K562 (cell line): ENCODE results near the gene HSF5. TPM values are rescaled to one million over a fixed set of nuclear protein-coding genes. Genes with fewer than 3 reads are reported as not detected.

ENCODE experiments used
- EHMT2 ChIP-seq: fragments of 450-650 bp; IDR thresholded peaks from 2 replicates; pipeline ENCODE4 v1.6.1; 2018; ENCODE audit warnings: antibody characterized with exemption
- IFI16 ChIP-seq: fragments of 250-450 bp; sonication (Bioruptor Pico); IDR thresholded peaks from 2 replicates; pipeline ENCODE4 v2.1.2; 2022; ENCODE audit warnings: mild to moderate bottlenecking, inconsistent platforms
- POLR2A ChIP-seq: fragments of 450-650 bp; conservative IDR thresholded peaks from 2 replicates; pipeline ENCODE4 v1.6.1; 2016
- PRMT5 ChIP-seq: sonication (generic); formaldehyde crosslinking; IDR thresholded peaks from 2 replicates; pipeline ENCODE4 v1.5.0; 2020; ENCODE audit warnings: missing genetic modification reagents
- PURB ChIP-seq: sonication (generic); formaldehyde crosslinking; IDR thresholded peaks from 2 replicates; pipeline ENCODE4 v1.9.0; 2021; ENCODE audit warnings: low read depth, mild to moderate bottlenecking, missing genetic modification reagents
- TBL1XR1 ChIP-seq, 2 experiments: IDR thresholded peaks; 2 replicates each; pipeline ENCODE4 v1.6.1; 2012; ENCODE audit warnings: improper control_type of control experiment in 2 of 2, low read length in 2 of 2, mild to moderate bottlenecking in 1 of 2
- TEAD2 ChIP-seq: fragments of 450-650 bp; IDR thresholded peaks from 2 replicates; pipeline ENCODE4 v1.6.1; 2016; ENCODE audit warnings: missing genetic modification characterization, control low read depth, missing compliant biosample characterization
- YY1 ChIP-seq, 3 experiments: IDR thresholded peaks; 2 replicates each; pipeline ENCODE4 v1.6.1; 2011; ENCODE audit warnings: low read length in 2 of 3, mild to moderate bottlenecking in 2 of 3, moderate library complexity in 2 of 3, borderline replicate concordance in 1 of 3, control low read depth in 1 of 3, low read depth in 1 of 3; ENCODE audit not compliant: insufficient read depth in 3 of 3, insufficient replicate concordance in 2 of 3, control insufficient read depth in 1 of 3, insufficient read length in 1 of 3; ENCODE audit errors: extremely low read depth in 1 of 3
- ZNF324 ChIP-seq: fragments of 250-450 bp; sonication (Bioruptor Pico); IDR thresholded peaks from 2 replicates; pipeline ENCODE4 v1.4.0; 2020; ENCODE audit warnings: mild to moderate bottlenecking
- polyA plus RNA-seq, 8 experiments: library from polyadenylated mRNA; depleted of rRNA in 4 of 8; stranded (reverse) in 5 of 8; unstranded in 3 of 8; fragments of >200 nt; fragmentation: Nextera tagmentation in 2 of 8; fragmentation: Illumina TruSeq in 1 of 8; extraction: Ambion mirVana in 2 of 8; extraction: Trizol in 1 of 8; gene quantifications; 2 replicates each; pipeline versions ENCODE4 v1.2.1 to v1.2.3, GENCODE V29; 2011 to 2014; ENCODE audit warnings: inconsistent platforms in 1 of 8, missing spikeins in 1 of 8
- total RNA-seq, 7 experiments: library from RNA; depleted of rRNA in 6 of 7; stranded (reverse); fragments of >200 nt in 6 of 7; fragmentation: Illumina TruSeq in 2 of 7; extraction: Trizol in 2 of 7; gene quantifications; 2 replicates each; pipeline versions ENCODE4 v1.2.1 to v1.2.3, GENCODE V29; 2011 to 2021; ENCODE audit warnings: low replicate concordance in 1 of 7
- TF ChIP-seq, protein P1 (sequence below): fragments of 250-450 bp; sonication (Bioruptor Pico); IDR thresholded peaks from 2 replicates; pipeline ENCODE4 v1.8.0; 2021; ENCODE audit warnings: moderate library complexity, mild to moderate bottlenecking, inconsistent platforms
- TF ChIP-seq, protein P2 (sequence below): fragments of 450-650 bp; IDR thresholded peaks from 2 replicates; pipeline ENCODE4 v1.6.1; 2016; ENCODE audit warnings: mild to moderate bottlenecking, moderate library complexity
- TF ChIP-seq, protein P3 (sequence below): fragments of 250-450 bp; sonication (Bioruptor Pico); IDR thresholded peaks from 2 replicates; pipeline ENCODE4 v1.8.0; 2022; ENCODE audit warnings: inconsistent platforms, mild to moderate bottlenecking, moderate library complexity, borderline replicate concordance
- TF ChIP-seq, protein P4 (sequence below): sonication (generic); formaldehyde crosslinking; IDR thresholded peaks from 2 replicates; pipeline ENCODE4 v1.8.1; 2023; ENCODE audit warnings: mild to moderate bottlenecking, missing genetic modification reagents

Gene HSF5
- total and polyA plus RNA-seq, 9 of the 15 experiments (the other 6 are each of a cell fraction or from before 2014, with no cell fraction given): 0.04 TPM; not detected in 8

DNA sequence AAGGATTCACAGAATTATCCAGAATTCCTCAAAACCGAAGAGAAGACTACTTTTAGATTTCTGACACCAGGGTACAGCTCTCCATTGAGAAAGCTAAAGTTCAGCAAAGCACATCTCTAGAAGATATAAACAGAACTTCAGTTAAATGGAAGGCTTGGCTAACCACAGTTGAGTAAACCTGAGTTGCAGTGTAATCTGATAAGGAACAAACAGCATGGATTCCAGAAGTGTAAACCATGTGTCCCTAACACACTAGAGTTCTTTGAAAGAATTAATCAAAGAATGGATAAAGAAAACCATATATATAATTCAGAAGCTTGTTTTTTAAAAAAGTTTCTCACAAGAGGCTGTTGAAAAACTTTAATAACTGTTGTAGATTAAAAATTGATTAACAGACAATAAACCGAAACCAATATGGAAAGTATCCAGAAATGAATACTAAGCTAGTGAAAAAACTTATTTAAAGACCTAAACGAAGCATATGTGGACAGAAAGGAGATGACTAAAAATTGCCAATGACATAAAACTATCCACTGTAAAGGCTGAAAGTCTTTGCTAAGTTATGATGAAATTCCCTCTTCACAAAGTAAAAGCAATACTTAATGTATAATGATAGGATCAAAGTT is 75.1 kb downstream of the HSF5 start (continued):
- no peak for TF ChIP-seq ZNF324 (CRISPR knock-in tag)
- TF ChIP-seq, protein P1, sequence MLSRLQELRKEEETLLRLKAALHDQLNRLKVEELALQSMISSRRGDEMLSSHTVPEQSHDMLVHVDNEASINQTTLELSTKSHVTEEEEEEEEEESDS: no peak
- TF ChIP-seq YY1 (IDR thresholded peaks at IDR 0.05; ENCODE audit: borderline replicate concordance in 1 of 3, control insufficient read depth in 1 of 3, extremely low read depth in 1 of 3, insufficient read depth in 3 of 3, insufficient read length in 1 of 3, insufficient replicate concordance in 2 of 3, low read depth in 1 of 3, low read length in 2 of 3): peak in 1 of 3 experiments; percentile 27
- no peak for TF ChIP-seq POLR2A
- TF ChIP-seq EHMT2: no peak
- TF ChIP-seq, protein P2, sequence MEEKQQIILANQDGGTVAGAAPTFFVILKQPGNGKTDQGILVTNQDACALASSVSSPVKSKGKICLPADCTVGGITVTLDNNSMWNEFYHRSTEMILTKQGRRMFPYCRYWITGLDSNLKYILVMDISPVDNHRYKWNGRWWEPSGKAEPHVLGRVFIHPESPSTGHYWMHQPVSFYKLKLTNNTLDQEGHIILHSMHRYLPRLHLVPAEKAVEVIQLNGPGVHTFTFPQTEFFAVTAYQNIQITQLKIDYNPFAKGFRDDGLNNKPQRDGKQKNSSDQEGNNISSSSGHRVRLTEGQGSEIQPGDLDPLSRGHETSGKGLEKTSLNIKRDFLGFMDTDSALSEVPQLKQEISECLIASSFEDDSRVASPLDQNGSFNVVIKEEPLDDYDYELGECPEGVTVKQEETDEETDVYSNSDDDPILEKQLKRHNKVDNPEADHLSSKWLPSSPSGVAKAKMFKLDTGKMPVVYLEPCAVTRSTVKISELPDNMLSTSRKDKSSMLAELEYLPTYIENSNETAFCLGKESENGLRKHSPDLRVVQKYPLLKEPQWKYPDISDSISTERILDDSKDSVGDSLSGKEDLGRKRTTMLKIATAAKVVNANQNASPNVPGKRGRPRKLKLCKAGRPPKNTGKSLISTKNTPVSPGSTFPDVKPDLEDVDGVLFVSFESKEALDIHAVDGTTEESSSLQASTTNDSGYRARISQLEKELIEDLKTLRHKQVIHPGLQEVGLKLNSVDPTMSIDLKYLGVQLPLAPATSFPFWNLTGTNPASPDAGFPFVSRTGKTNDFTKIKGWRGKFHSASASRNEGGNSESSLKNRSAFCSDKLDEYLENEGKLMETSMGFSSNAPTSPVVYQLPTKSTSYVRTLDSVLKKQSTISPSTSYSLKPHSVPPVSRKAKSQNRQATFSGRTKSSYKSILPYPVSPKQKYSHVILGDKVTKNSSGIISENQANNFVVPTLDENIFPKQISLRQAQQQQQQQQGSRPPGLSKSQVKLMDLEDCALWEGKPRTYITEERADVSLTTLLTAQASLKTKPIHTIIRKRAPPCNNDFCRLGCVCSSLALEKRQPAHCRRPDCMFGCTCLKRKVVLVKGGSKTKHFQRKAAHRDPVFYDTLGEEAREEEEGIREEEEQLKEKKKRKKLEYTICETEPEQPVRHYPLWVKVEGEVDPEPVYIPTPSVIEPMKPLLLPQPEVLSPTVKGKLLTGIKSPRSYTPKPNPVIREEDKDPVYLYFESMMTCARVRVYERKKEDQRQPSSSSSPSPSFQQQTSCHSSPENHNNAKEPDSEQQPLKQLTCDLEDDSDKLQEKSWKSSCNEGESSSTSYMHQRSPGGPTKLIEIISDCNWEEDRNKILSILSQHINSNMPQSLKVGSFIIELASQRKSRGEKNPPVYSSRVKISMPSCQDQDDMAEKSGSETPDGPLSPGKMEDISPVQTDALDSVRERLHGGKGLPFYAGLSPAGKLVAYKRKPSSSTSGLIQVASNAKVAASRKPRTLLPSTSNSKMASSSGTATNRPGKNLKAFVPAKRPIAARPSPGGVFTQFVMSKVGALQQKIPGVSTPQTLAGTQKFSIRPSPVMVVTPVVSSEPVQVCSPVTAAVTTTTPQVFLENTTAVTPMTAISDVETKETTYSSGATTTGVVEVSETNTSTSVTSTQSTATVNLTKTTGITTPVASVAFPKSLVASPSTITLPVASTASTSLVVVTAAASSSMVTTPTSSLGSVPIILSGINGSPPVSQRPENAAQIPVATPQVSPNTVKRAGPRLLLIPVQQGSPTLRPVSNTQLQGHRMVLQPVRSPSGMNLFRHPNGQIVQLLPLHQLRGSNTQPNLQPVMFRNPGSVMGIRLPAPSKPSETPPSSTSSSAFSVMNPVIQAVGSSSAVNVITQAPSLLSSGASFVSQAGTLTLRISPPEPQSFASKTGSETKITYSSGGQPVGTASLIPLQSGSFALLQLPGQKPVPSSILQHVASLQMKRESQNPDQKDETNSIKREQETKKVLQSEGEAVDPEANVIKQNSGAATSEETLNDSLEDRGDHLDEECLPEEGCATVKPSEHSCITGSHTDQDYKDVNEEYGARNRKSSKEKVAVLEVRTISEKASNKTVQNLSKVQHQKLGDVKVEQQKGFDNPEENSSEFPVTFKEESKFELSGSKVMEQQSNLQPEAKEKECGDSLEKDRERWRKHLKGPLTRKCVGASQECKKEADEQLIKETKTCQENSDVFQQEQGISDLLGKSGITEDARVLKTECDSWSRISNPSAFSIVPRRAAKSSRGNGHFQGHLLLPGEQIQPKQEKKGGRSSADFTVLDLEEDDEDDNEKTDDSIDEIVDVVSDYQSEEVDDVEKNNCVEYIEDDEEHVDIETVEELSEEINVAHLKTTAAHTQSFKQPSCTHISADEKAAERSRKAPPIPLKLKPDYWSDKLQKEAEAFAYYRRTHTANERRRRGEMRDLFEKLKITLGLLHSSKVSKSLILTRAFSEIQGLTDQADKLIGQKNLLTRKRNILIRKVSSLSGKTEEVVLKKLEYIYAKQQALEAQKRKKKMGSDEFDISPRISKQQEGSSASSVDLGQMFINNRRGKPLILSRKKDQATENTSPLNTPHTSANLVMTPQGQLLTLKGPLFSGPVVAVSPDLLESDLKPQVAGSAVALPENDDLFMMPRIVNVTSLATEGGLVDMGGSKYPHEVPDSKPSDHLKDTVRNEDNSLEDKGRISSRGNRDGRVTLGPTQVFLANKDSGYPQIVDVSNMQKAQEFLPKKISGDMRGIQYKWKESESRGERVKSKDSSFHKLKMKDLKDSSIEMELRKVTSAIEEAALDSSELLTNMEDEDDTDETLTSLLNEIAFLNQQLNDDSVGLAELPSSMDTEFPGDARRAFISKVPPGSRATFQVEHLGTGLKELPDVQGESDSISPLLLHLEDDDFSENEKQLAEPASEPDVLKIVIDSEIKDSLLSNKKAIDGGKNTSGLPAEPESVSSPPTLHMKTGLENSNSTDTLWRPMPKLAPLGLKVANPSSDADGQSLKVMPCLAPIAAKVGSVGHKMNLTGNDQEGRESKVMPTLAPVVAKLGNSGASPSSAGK: peak; percentile 55
- TF ChIP-seq PURB (CRISPR knock-in tag): no peak
- TF ChIP-seq TBL1XR1 (IDR thresholded peaks at IDR 0.05; ENCODE audit: low read length in 2 of 2): no peak
- TF ChIP-seq, protein P3, sequence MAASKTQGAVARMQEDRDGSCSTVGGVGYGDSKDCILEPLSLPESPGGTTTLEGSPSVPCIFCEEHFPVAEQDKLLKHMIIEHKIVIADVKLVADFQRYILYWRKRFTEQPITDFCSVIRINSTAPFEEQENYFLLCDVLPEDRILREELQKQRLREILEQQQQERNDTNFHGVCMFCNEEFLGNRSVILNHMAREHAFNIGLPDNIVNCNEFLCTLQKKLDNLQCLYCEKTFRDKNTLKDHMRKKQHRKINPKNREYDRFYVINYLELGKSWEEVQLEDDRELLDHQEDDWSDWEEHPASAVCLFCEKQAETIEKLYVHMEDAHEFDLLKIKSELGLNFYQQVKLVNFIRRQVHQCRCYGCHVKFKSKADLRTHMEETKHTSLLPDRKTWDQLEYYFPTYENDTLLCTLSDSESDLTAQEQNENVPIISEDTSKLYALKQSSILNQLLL (CRISPR knock-in tag): no peak
- TF ChIP-seq, protein P4, sequence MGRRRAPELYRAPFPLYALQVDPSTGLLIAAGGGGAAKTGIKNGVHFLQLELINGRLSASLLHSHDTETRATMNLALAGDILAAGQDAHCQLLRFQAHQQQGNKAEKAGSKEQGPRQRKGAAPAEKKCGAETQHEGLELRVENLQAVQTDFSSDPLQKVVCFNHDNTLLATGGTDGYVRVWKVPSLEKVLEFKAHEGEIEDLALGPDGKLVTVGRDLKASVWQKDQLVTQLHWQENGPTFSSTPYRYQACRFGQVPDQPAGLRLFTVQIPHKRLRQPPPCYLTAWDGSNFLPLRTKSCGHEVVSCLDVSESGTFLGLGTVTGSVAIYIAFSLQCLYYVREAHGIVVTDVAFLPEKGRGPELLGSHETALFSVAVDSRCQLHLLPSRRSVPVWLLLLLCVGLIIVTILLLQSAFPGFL (CRISPR knock-in tag): no peak
- no peak for TF ChIP-seq PRMT5 (CRISPR knock-in tag)
- TF ChIP-seq TEAD2: no peak
- no peak for TF ChIP-seq IFI16
